HepG2 (cell line): Measurements from ENCODE around the gene GTF2H3. TPM values are rescaled to one million over a fixed set of nuclear protein-coding genes. Genes with fewer than 3 reads are reported as not detected.

Experiments
- CAMTA2 ChIP-seq: sonication (generic); formaldehyde crosslinking; IDR thresholded peaks from 2 replicates; pipeline ENCODE4 v1.4.0; 2020; ENCODE audit warnings: mild to moderate bottlenecking, missing genetic modification reagents, borderline replicate concordance
- ESRRA ChIP-seq: sonication (generic); formaldehyde crosslinking; IDR thresholded peaks from 2 replicates; pipeline ENCODE4 v1.5.1; 2020; ENCODE audit warnings: mild to moderate bottlenecking, low read depth, missing genetic modification reagents
- FOSL1 ChIP-seq: sonication (generic); formaldehyde crosslinking; IDR thresholded peaks from 2 replicates; pipeline ENCODE4 v1.9.0; 2021; ENCODE audit warnings: missing genetic modification reagents, borderline replicate concordance
- HMGA1 ChIP-seq: sonication (generic); formaldehyde crosslinking; conservative IDR thresholded peaks from 2 replicates; pipeline ENCODE4 v1.4.0; 2020; ENCODE audit warnings: missing genetic modification reagents
- MAFF ChIP-seq: IDR thresholded peaks from 2 replicates; pipeline ENCODE4 v1.6.1; 2011; ENCODE audit warnings: low read depth, low read length, improper control_type of control experiment
- MIXL1 ChIP-seq: IDR thresholded peaks from 2 replicates; pipeline ENCODE4 v1.6.1; 2016
- MYNN ChIP-seq: sonication (generic); formaldehyde crosslinking; IDR thresholded peaks from 2 replicates; pipeline ENCODE4 v1.4.0; 2020; ENCODE audit warnings: mild to moderate bottlenecking, low read depth, missing genetic modification reagents
- NRL ChIP-seq: sonication (generic); formaldehyde crosslinking; IDR thresholded peaks from 2 replicates; pipeline ENCODE4 v1.5.0; 2020; ENCODE audit warnings: missing genetic modification reagents, mild to moderate bottlenecking, moderate library complexity, borderline replicate concordance
- POLR2AphosphoS2 ChIP-seq: IDR thresholded peaks from 2 replicates; pipeline ENCODE4 v1.6.1; 2011; ENCODE audit warnings: low read depth, low read length, improper control_type of control experiment
- RFX3 ChIP-seq: IDR thresholded peaks from 2 replicates; pipeline ENCODE4 v1.6.1; 2016; ENCODE audit warnings: missing biosample characterization, missing genetic modification reagents
- TBL1XR1 ChIP-seq: fragments of 150-350 bp; IDR thresholded peaks from 2 replicates; pipeline ENCODE4 v1.6.1; 2014; ENCODE audit warnings: borderline replicate concordance, low read length; ENCODE audit not compliant: partially characterized antibody
- TCF7 ChIP-seq: sonication (generic); IDR thresholded peaks from 2 replicates; pipeline ENCODE4 v1.6.1; 2016; ENCODE audit warnings: antibody characterized with exemption, low read depth
- TOE1 ChIP-seq: sonication (generic); formaldehyde crosslinking; IDR thresholded peaks from 2 replicates; pipeline ENCODE4 v1.4.0; 2020; ENCODE audit warnings: mild to moderate bottlenecking, missing genetic modification reagents
- ZC3H4 ChIP-seq: sonication (generic); formaldehyde crosslinking; IDR thresholded peaks from 2 replicates; pipeline ENCODE4 v1.4.0; 2020; ENCODE audit warnings: missing genetic modification reagents, borderline replicate concordance
- ZNF296 ChIP-seq: sonication (generic); formaldehyde crosslinking; conservative IDR thresholded peaks from 2 replicates; pipeline ENCODE4 v1.5.0; 2020; ENCODE audit warnings: mild to moderate bottlenecking, missing genetic modification reagents
- ZNF30 ChIP-seq: sonication (generic); formaldehyde crosslinking; IDR thresholded peaks from 2 replicates; pipeline ENCODE4 v1.5.0; 2020; ENCODE audit warnings: mild to moderate bottlenecking, missing genetic modification reagents
- ZNF569 ChIP-seq: sonication (generic); formaldehyde crosslinking; IDR thresholded peaks from 2 replicates; pipeline ENCODE4 v1.5.0; 2020; ENCODE audit warnings: mild to moderate bottlenecking, missing genetic modification reagents, moderate library complexity, borderline replicate concordance
- ZNF614 ChIP-seq: IDR thresholded peaks from 2 replicates; pipeline ENCODE4 v1.6.1; 2018; ENCODE audit warnings: missing biosample characterization, missing genetic modification reagents, inconsistent platforms, borderline replicate concordance
- ZNF710 ChIP-seq: sonication (generic); formaldehyde crosslinking; IDR thresholded peaks from 2 replicates; pipeline ENCODE4 v1.5.0; 2020; ENCODE audit warnings: mild to moderate bottlenecking, missing genetic modification reagents, borderline replicate concordance
- polyA plus RNA-seq, 8 experiments: library from polyadenylated mRNA; depleted of rRNA in 3 of 8; stranded (reverse) in 7 of 8; unstranded in 1 of 8; fragments of >200 nt; fragmentation: Illumina TruSeq in 4 of 8; extraction: Trizol in 4 of 8; gene quantifications; 2 replicates each; pipeline versions ENCODE4 v1.2.1 to v1.2.3, GENCODE V29; 2011 to 2016; ENCODE audit warnings: low read depth in 4 of 8, missing spikeins in 1 of 8, mixed read lengths in 1 of 8; ENCODE audit not compliant: insufficient read depth in 1 of 8
- total RNA-seq, 5 experiments: library from RNA; depleted of rRNA; stranded (reverse); fragments of >200 nt; fragmentation: Illumina TruSeq; extraction: Trizol; gene quantifications; 2 replicates each; pipeline ENCODE4 v1.2.3, GENCODE V29; 2016; ENCODE audit warnings: low read depth in 1 of 5
- TF ChIP-seq, protein P1 (sequence below): sonication (generic); formaldehyde crosslinking; IDR thresholded peaks from 2 replicates; pipeline ENCODE4 v1.4.0; 2020; ENCODE audit warnings: mild to moderate bottlenecking, missing genetic modification reagents
- TF ChIP-seq, protein P2 (sequence below), 2 experiments: fragments of 450-650 bp in 1 of 2; sonication (generic) in 1 of 2; formaldehyde crosslinking; IDR thresholded peaks; 2 replicates each; pipeline versions ENCODE4 v1.5.0 to v1.8.0; 2020 to 2022; ENCODE audit warnings: mild to moderate bottlenecking in 1 of 2, missing genetic modification reagents in 1 of 2
- TF ChIP-seq, protein P3 (sequence below): sonication (generic); formaldehyde crosslinking; IDR thresholded peaks from 2 replicates; pipeline ENCODE4 v1.5.0; 2020; ENCODE audit warnings: missing genetic modification reagents, mild to moderate bottlenecking, borderline replicate concordance
- TF ChIP-seq, protein P4 (sequence below): sonication (generic); formaldehyde crosslinking; IDR thresholded peaks from 2 replicates; pipeline ENCODE4 v1.4.0; 2020; ENCODE audit warnings: missing genetic modification reagents

Gene GTF2H3
- total and polyA plus RNA-seq, 2 of the 13 experiments (the other 11 are each of a cell fraction or from before 2014, with no cell fraction given): 35.8 to 58.8 TPM

DNA sequence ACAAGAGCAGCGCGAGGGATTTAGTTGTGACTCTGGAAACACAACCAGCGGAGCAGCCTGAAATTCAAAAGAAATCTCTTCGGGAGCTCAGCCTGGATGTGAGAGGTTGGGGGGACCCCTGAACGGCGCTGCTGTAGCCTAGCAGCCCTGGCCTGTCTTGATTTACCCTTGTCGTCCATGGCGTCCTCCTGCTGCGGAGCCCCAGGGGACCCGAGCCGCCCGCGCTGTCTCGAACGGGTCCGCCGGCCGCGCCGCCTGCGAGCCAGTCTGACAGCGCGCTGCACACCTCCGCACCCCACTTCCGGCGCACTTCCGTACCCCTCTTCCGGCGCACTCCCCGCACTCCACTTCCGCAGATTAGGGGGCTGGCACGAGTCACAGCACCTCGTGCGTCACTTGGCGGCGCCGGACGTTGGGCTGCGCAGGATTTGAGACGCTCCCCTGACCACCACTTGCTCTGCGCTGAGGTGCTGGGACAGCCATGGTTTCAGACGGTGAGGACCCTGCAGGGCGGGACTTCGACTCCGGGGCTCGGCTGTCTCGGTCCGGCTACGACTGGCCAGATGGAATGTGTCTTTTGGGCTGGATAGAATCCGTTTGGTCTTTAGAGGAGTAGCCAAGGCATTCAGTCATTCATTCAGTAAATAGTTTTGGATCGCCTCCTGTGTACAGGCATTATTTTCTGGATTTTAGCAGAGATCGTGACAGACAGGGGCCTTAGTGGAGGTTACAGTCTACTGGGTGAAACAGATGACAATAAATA lies at the start of gene GTF2H3, which contains the start of gene EIF2B1 (continued):
- TF ChIP-seq ZNF569: no peak
- TF ChIP-seq TBL1XR1: peak; percentile 24
- peak; percentile 75; the same call in 1 of the 2 replicates for TF ChIP-seq MIXL1
- no peak for TF ChIP-seq TCF7
- TF ChIP-seq, protein P1, sequence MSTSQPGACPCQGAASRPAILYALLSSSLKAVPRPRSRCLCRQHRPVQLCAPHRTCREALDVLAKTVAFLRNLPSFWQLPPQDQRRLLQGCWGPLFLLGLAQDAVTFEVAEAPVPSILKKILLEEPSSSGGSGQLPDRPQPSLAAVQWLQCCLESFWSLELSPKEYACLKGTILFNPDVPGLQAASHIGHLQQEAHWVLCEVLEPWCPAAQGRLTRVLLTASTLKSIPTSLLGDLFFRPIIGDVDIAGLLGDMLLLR (CRISPR knock-in tag): peak; percentile 91; the same call in 1 of the 2 replicates
- 0 out of 2 replicates have a peak, but pooled peaks have one; percentile 27 for TF ChIP-seq ESRRA (CRISPR knock-in tag)
- no peak for TF ChIP-seq ZNF296 (CRISPR knock-in tag)
- TF ChIP-seq, protein P2, sequence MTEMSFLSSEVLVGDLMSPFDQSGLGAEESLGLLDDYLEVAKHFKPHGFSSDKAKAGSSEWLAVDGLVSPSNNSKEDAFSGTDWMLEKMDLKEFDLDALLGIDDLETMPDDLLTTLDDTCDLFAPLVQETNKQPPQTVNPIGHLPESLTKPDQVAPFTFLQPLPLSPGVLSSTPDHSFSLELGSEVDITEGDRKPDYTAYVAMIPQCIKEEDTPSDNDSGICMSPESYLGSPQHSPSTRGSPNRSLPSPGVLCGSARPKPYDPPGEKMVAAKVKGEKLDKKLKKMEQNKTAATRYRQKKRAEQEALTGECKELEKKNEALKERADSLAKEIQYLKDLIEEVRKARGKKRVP (CRISPR knock-in tag; IDR thresholded peaks at IDR 0.05): peak in 1 of 2 experiments; percentile 71; a peak in 2 of 4 replicates
- no peak for TF ChIP-seq CAMTA2
- TF ChIP-seq, protein P3, sequence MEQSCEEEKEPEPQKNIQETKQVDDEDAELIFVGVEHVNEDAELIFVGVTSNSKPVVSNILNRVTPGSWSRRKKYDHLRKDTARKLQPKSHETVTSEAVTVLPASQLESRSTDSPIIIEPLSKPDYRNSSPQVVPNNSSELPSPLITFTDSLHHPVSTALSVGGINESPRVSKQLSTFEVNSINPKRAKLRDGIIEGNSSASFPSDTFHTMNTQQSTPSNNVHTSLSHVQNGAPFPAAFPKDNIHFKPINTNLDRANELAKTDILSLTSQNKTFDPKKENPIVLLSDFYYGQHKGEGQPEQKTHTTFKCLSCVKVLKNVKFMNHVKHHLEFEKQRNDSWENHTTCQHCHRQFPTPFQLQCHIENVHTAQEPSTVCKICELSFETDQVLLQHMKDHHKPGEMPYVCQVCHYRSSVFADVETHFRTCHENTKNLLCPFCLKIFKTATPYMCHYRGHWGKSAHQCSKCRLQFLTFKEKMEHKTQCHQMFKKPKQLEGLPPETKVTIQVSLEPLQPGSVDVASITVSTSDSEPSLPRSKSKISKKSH: no peak; the same call in none of the 2 replicates
- no peak for TF ChIP-seq TOE1 (CRISPR knock-in tag)
- no peak for TF ChIP-seq ZNF710
- TF ChIP-seq FOSL1 (CRISPR knock-in tag): no peak
- TF ChIP-seq, protein P4, sequence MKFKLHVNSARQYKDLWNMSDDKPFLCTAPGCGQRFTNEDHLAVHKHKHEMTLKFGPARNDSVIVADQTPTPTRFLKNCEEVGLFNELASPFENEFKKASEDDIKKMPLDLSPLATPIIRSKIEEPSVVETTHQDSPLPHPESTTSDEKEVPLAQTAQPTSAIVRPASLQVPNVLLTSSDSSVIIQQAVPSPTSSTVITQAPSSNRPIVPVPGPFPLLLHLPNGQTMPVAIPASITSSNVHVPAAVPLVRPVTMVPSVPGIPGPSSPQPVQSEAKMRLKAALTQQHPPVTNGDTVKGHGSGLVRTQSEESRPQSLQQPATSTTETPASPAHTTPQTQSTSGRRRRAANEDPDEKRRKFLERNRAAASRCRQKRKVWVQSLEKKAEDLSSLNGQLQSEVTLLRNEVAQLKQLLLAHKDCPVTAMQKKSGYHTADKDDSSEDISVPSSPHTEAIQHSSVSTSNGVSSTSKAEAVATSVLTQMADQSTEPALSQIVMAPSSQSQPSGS (CRISPR knock-in tag): peak; percentile 89
- peak; percentile 93 for TF ChIP-seq POLR2AphosphoS2
- no peak; the same call in 1 of the 2 replicates for TF ChIP-seq NRL (CRISPR knock-in tag)
- no peak for TF ChIP-seq MAFF
- TF ChIP-seq HMGA1: no peak
- TF ChIP-seq ZNF614: peak; percentile 78
- TF ChIP-seq ZNF30: no peak; the same call in 1 of the 2 replicates
- TF ChIP-seq RFX3 (CRISPR knock-in tag): no peak
- TF ChIP-seq ZC3H4 (CRISPR knock-in tag): no peak
- TF ChIP-seq MYNN (CRISPR knock-in tag): no peak; the same call in 1 of the 2 replicates
